ENCODE data around the gene ZNF136. TPM values are rescaled to one million over a fixed set of nuclear protein-coding genes. Genes with fewer than 3 reads are reported as not detected.

Gene ZNF136
- total RNA-seq, 1 donor from 2014 or later = 18.7 TPM

DNA sequence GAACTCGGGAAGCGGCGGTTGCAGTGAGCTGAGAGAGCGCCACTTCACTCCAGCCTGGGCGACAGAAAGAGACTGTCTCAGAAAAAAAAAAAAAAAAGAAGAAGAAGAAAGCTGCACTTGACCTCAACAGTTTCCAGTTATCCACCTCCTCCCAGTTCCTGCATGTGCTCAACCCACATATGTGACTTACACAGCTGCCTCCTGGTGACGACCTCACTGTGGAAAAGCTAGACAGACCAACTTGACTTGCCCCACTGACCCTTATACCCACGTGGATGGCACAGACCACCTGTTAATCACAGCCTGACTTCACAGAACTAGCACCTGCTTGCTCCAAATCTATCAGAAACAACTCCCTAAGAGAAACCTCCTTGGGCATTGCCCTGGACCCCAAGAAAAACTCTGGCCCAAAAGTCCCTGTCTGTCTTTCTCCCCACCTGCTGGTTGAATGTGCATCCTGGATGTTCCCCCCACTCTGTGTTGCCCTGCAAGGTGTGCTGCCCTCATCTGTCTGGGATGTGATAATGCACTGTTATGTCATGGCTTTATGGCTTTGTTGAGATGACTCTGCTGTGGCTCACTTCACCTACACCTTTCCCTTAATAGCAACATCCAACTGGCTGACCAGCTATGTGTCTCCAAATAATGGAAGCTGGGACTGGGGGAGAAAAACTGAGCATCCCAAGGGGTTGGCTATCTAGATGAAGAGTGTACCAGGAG, 25.5 kb upstream of the ZNF136 start:
- no peak overlapping the region for H3K4me3 Mint-ChIP-seq
- no peak for DNase-seq (ENCODE audit: low spot score in 2 of 2, unreplicated experiment in 2 of 2)
- H3K9me3 Mint-ChIP-seq = peaks cover 28% of the 10 kb centered on the region

DNA sequence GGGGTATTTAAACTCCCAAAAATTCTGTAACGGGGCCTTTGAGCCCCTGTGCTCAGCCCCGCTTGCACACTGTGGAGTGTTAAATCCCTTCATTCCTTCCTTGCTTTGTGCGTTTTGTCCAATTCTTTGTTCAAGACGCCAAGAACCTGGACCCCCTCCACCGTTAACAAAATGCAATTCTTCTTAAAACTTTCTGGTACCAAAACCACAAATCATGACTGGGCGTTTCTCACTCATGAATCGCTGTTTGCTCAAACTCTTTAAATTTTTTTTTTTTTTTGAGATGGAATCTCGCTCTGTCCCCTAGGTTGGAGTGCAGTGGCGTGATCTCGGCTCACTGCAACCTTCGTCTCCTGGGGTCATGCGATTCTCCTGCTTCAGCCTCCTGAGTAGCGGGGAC, 23.6 kb upstream of the ZNF136 start:
- H3K27ac Mint-ChIP-seq = peak overlapping the region; percentile 99
- peak overlapping the region; percentile 98 for H3K4me3 Mint-ChIP-seq
- no peaks in the 10 kb centered on the region for H3K27me3 Mint-ChIP-seq (ENCODE audit: low read depth)
- peaks cover 13% of the 10 kb centered on the region for H3K9me3 Mint-ChIP-seq
- peaks cover 44% of the 10 kb centered on the region for H3K36me3 Mint-ChIP-seq
- no peak for DNase-seq (ENCODE audit: low spot score in 2 of 2, unreplicated experiment in 2 of 2)
- no peak for TF ChIP-seq CTCF (IDR thresholded peaks at IDR 0.05; ENCODE audit: unreplicated experiment)
- H3K4me1 Mint-ChIP-seq = peaks cover 24% of the 10 kb centered on the region

More for the DNA sequence above, 25.5 kb upstream of the ZNF136 start:
- Mint-ChIP-seq H3K27ac (peak overlapping the region; percentile 53), H3K36me3 (peaks cover 58% of the 10 kb centered on the region), H3K27me3 (ENCODE audit: low read depth) (no peaks in the 10 kb centered on the region), H3K4me1 (peaks cover 24% of the 10 kb centered on the region)
- TF ChIP-seq CTCF (IDR thresholded peaks at IDR 0.05; ENCODE audit: unreplicated experiment) = no peak

DNA sequence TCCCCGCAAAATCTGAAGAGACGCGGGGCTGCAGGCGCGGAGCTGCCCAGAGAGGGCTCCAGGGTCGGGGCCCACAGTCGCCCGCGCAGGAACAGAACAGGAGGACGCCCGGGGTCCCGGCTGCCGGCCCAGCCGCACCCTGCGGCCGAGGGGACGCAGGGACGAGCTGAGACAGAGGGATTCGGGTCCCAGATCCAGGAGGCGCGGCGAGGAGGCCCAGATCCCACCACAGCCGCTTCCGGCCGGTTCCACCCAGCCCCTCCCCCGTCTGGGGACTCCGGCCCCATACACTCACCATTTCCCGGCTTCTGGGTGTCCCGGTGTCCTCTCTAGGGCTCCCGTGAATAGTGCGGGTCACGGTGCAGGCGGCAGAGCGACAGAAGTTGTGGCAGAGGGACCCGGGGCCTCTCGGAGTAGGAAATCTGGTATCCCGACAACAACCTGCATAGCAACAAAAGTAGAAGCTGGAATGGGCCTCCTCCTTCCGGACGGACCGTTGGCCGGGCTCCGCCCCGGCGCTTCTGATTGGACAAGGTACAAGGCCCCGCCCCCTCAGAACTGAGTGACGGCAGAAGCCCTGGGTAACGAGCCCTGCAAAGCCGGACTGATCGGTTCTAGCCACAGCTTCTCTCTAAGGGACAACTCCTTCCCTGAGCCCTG, 22.9 kb upstream of the ZNF136 start, which contains the start of gene ZNF20:
ZNF20 (minus strand) TSS at position 466 of the 660 bp plus-strand sequence; CDS start at position 298, 168 bp downstream.
- H3K36me3 Mint-ChIP-seq = peaks cover 39% of the 10 kb centered on the region

DNA sequence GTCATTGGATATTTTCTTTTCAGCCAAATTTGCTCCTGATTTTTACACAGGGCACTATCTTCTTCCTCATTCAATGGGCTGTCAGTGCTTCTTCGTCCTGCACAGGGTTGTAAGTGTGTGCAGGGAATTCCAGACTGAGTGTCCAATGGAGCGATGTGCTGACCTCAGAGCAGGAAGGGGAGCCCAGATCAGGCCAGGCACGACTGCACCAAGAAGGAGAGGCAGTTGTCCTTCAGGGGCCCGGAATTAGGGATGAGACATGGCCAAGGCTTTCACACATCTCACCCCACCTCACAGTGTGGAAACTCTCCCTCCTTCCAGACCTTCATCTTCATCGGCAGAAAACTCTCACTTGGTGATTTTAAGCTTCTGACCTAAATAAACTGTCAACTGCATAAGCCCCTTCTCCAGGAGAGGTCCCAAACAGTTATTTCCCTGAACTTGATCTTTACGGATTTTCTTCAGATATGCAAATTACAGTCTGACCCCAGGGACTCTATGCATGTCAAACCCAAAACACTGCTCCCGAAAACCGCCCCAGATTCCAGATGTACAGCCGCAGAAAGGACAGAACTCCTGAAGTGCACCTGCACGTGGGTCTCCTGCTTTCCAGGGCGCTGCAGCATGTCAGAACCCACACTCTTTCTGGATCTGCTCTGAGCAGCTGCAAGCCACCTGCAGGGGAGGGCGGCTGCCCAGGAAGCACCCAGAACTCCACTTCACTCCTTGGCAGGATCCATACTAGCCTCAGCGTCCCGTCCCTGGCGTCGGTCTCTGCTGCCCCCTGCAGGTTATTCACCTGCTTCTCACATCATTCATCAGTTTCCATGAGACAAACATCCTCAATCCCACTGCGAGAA, 22.1 kb upstream of the ZNF136 start:
- DNase-seq (ENCODE audit: low spot score in 2 of 2, unreplicated experiment in 2 of 2) = peak; percentile 63 to 84
- TF ChIP-seq CTCF (IDR thresholded peaks at IDR 0.05; ENCODE audit: unreplicated experiment) = peak; percentile 81
- H3K36me3 Mint-ChIP-seq = peaks cover 40% of the 10 kb centered on the region
- H3K4me3 Mint-ChIP-seq = peak overlapping the region; percentile 98
- H3K4me1 Mint-ChIP-seq = peaks cover 24% of the 10 kb centered on the region
- H3K9me3 Mint-ChIP-seq = peaks cover 16% of the 10 kb centered on the region
- no peaks in the 10 kb centered on the region for H3K27me3 Mint-ChIP-seq (ENCODE audit: low read depth)
- H3K27ac Mint-ChIP-seq = peak overlapping the region; percentile 99

More for the DNA sequence above, 22.9 kb upstream of the ZNF136 start, which contains the start of gene ZNF20:
- peak; percentile 95 to 97 for DNase-seq (ENCODE audit: low spot score in 2 of 2, unreplicated experiment in 2 of 2)
- peak within 1 kb of the TSS; percentile 99 for H3K27ac Mint-ChIP-seq
- H3K27me3 Mint-ChIP-seq (ENCODE audit: low read depth) = no peaks in the 10 kb centered on the region
- H3K4me3 Mint-ChIP-seq = peak within 1 kb of the TSS; percentile 98
- H3K9me3 Mint-ChIP-seq = peaks cover 13% of the 10 kb centered on the region
- TF ChIP-seq CTCF (IDR thresholded peaks at IDR 0.05; ENCODE audit: unreplicated experiment) = no peak
- peaks cover 24% of the 10 kb centered on the region for H3K4me1 Mint-ChIP-seq

- no peak for DNase-seq (ENCODE audit: low spot score in 2 of 2, unreplicated experiment in 2 of 2)
- Mint-ChIP-seq H3K4me1 (peaks cover 24% of the 10 kb centered on the region), H3K36me3 (peaks cover 44% of the 10 kb centered on the region), H3K4me3 (no peak overlapping the region), H3K27me3 (ENCODE audit: low read depth) (no peaks in the 10 kb centered on the region), H3K9me3 (peaks cover 21% of the 10 kb centered on the region), H3K27ac (no peak overlapping the region)
- peak; percentile 23 for TF ChIP-seq CTCF (IDR thresholded peaks at IDR 0.05; ENCODE audit: unreplicated experiment)
Observed at GRCh38 chr19:12141405-12141736, 21.5 kb upstream of the ZNF136 start.

Measured in mesothelial cell of epicardium (in vitro differentiated cells).